HTR-8/SVneo (cell line): ENCODE data around the gene CERS3.

Experiments
- DNase-seq: peaks from one replicate; pipeline ENCODE4 v3.0.0; 2011; ENCODE audit warnings: low spot score, mixed read lengths; ENCODE audit not compliant: insufficient read length
- FAIRE-seq: peaks from 2 replicates; lab custom pipeline; 2011; peaks lifted over from hg19 to GRCh38; lab: Jason Lieb, UNC

The CERS3 gene

DNA sequence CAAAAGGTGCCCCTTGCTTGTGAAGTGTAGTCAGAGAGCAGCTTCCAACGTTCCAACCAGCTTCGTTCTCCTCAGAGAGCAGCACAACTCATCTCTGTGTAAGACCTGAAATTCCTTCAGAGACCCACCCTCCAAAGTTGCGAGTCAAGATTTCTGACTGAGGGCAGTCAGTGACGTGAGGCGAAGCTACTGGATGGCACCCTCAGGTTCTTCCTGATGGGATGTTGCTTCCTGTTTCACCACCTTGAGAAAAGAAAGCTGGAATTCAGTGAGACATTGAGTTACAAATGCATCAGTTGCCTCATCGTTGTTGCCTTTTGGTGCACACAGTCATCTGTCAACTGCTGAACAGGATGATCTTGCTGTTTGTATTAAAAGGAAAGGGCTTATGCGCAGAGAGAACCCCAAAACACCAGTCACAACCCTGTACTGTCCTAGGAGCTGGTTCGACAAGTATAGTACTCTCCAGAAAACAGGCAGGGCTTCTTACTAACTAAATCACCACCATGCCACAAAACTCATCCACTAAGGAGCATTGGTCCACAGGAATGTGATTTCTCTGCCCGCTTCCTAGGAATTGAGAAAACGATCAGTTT, at the start of gene CERS3:
TSS of gene CERS3 (minus strand) at position 118 of the 596 bp plus-strand sequence. CDS start 27,101 bp downstream, outside the sequence.
- DNase-seq: no peak
- no peak for FAIRE-seq

DNA sequence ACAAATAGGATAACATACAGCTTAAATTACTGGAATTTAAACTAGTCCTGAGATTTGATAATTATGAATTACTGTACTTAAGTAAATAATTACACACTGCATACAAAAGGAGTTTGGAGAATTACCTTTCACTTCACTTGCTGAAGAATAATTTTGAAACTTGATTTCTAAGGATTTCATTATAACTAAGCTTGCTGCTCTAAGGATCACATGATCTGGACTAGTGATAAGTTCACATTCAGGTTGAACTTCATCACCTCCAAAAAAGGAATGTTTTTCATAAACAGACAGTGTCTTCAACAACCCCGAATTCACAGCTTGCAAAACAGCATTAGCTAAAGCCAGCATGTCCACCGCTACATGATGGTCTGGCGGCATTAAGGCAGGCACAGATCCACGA, 44.8 kb upstream of the CERS3 start:
- DNase-seq (no peak), FAIRE-seq (no peak)

DNA sequence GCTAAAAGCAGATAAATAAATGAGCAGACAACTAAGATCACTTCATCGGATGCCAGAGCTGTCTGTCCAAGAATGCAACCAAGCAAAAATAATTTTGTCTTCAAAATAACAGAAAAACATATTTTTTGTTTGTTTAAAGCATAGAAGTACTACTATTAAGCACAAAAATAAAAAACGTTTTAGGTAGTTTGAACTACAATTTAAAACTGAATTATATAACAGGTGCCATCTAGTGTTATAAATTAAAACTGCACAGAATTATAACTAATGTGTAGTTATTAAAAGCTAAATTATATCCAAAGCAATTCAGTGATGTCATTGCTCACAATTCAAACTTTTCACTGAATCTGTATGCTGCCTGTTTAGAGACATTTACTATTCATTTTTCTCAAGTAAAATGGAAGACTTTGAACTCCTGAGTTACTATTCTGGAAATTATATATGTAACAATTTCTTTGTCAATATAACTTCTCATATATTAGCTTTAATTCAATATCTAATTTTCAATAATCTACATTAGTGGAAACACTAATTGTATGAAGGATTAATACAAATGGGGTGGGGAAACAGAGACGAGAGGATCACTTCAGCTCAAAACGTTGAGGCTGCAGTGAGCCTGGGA, 43.7 kb upstream of the CERS3 start:
- DNase-seq (no peak), FAIRE-seq (no peak)

DNA sequence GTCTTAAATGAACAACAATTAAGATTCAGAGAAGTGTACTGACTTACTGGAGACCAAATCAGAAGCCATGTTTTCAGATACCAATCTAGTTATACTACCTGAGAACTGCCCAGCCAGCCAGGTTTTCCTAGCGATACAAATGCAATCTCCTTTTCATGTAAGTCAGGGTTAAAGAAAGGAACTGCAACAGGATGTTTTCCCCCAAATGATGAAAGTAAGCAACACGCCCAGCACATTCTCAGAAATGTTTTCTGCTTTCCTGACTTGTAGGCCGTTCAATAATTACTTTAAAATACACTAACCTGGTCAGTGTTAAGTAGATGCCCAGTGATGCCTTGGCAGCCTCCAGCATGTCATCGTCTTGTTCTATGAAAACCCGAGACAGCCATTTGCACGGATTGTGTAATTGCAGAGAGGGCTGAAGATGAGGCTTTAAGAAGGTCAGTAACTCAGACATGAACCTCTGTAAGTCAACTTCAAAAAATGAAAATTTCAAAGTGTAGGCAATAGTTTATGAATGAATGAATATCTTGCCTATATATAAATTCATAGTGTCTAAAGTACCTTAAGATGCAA, 42.9 kb upstream of the CERS3 start:
- FAIRE-seq (no peak), DNase-seq (no peak)

DNA sequence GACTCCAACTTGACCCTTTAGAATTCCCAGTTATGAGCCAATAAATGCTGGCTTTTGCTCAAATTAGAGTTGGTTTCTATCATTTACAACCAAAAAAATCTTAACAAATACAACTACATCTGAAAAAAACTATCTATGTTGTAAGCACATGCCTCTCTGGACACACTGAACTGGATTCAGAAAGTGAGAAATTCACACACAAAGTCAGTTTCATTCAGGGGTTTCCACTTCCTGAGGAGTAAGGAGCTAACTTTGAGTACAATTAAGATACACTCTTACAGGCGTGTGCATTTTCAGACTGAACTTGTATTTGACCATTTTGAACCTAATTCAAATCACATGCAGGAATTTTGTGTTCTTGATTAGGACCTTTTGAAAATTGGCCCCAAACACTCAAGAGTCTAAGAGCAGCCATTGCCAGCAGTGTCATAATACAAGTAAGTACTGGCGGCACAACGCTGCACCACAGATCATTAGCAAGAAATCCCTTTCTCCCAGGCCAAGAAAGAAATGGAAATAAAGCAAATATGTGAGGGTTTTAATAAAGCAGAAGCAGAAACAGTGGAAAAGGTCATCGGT, 42.1 kb upstream of the CERS3 start:
- FAIRE-seq (no peak), DNase-seq (no peak)

DNA sequence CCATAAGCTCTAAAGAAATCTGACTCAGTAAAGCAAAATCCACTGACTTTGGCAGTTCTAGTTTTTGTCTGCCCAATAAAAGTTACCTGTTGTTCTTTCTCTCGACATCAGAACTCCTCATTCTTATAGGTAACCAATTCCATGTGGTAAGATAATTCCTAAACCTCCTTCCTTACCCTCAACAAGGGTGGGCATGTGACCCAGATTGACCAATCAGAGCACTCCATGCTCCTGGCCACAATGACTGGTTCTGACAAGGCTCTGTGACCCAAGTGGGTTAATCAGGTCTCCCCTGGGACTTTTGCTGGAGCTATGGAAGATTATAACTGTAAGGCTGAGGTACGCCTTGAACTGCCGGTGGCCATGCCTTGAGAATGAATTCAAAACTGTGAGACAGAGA, 41.5 kb upstream of the CERS3 start:
- FAIRE-seq: no peak
- DNase-seq: no peak

DNA sequence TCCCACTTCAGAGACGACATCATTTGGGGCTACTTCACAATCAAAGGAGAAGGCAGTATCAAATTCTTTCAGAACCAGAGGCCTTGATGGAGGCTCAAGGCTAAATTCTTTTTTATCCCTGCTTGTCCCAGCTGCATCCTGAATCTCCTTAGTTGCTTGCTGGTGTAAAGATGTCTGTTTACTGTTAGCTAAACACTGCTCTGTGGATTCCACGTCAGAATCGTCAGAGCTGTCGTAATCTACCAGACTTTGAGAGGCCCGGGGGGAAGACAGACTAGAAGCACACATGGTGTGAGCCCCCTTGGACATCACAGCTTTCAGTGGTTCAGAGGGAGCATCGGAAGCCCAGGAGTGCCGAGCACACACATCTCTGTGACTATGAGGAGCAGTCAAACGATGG, 40.6 kb upstream of the CERS3 start:
- DNase-seq (no peak), FAIRE-seq (no peak)

DNA sequence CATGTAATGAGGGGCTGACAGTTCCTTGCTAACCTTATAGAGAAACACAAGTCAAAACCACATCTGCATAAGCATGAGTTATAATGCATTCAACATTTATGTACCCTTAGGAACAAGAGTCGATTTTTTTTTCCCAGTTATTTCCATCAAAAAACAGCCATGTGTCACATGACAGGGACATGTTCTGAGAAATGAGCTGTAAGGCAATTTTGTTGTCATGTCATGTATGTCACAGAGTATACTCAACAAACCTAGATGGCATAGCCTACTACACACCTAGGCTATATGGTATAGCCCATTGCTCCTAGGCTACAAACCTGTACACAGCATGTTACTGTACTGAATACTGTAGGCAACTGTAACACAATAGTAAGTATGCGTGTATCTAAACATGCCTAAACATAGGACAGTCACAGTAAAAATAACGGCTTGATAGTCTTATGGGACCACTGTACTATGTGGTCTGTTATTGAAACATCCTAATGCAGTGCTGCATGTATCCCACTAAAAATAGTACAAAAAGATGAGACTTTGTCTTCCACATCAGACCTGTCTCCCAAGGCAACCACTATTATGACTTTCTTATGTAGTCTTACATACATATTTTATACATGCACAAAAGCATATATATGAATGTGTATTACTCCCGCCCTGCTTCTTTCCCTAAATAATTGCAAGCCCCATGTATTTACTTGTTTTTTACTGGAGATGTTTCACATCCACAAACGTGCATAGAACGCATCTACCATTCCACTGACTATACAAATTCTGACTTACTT, 38.3 kb upstream of the CERS3 start:
- DNase-seq: no peak

DNA sequence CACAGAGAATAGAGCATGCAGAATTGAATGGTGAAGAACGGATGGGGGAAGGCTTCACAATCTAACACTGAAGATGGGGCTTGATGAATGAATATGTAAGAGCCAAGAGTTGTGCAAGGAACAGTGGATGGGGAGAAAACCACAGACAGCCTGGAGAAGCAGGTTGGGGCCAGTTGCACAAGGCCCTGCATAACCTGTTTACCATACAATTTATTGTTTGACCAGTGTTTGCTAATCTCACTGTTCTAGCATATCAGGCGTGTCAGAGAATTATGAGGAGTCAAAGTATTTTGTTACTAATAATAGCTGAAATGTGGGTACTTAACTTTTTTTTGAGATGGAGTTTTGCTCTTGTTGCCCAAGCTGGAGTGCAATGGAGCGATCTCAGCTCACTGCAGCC, 36.8 kb upstream of the CERS3 start:
- FAIRE-seq: no peak

More for the DNA sequence above, 38.3 kb upstream of the CERS3 start:
- FAIRE-seq: no peak

DNA sequence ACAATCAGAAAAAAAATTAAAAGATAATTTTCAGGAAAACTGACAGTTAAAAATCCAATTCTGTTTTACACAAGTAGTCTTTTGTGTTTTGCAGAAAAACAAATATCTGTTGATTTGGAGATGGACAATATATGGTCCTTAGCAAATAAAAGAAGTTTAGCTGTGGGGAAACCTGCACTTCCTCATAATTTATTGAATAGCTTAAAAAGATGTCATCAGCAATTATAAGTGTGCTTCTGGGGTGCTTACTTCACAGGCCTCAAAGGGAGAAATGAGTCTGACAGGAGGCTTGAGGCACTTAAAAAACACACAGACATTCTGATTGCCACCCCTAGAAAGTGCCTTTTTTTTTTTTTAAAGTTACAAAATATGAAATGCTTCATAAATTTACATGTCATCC, 31.6 kb upstream of the CERS3 start:
- DNase-seq (no peak), FAIRE-seq (no peak)

More for the DNA sequence above, 36.8 kb upstream of the CERS3 start:
- DNase-seq: no peak

DNA sequence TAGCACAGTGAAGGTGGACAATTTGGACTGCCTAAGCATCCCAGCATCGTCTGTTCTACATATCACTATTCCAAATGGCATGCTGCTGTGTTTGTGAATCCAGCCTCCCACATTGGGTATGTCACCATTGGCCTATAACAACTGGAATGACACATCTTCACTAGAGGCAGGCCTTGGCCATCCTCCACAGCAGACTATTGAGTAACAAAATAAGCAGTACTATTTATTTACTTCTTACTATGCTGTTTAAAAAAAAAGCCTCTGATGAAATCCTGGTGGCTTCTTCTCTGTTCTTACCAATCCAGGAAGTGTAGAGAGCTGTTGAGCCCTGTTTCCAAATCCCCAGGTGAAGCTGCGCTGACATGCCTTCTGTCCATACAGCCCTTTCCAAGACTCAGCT, 30.6 kb upstream of the CERS3 start:
- no peak for DNase-seq
- FAIRE-seq: no peak

DNA sequence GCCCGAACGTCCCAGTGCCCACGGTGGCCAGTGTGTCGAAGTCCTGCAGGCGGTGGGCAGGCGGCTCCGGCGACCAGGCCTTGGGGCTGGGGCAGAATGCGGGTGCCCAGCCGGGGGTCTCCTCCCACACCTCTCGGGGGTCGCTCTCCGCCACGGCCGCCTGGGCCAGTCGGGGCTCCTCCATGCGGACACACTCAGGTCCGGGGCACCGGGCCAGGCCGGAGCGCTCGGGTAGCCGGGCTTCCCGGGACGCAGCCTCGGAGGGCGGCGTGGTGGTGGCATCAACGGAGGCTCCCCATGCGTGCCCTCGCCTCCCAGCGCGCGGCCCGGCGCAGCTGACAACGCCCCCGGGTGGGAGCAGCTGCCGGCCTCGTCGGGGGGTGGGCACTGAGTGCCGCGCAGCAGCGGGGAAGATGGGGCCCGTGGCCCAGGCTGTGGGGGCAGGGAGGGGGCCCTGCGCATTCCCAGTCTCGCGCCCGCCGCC, 30.1 kb upstream of the CERS3 start:
- FAIRE-seq (no peak), DNase-seq (no peak)

DNA sequence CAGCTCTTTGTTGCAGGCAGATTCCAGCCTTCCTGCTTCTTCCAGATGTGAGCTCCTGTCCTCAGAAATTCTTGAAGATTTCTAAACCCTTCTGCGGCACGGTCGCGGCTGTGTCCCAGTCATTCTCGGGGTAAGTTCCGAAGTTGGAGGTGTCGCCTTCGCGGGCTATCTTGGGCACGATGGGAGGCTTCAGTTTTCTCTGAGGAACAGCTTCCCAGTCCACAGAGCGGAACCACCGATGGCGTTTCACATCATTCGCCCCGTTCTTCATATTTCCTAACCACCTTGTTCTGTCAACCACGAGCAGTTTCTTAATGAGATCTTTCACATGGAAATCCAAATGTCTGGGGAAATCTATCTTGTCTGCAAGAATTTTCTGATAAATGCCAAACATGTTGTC, 24.7 kb upstream of the CERS3 start:
- FAIRE-seq: no peak
- DNase-seq: no peak

DNA sequence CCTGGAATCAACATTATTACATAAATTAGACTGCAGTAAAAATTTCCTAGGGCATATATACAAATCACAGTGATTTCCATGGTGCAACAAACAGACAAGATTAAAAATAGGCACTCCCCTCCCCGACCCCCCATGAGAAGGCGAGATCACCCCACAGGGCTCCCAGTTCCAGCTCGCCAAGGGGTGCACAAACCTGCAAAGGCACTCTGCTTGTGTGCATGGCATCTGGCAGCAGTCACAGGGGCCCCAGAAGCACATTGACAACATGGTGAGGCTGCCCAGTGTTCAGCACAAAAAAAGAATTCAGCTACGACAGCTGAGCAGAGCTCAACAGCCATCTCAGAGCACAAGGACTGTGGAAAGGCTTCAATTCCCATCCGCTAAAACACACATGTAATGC, 19.2 kb upstream of the CERS3 start:
- FAIRE-seq (no peak), DNase-seq (no peak)

DNA sequence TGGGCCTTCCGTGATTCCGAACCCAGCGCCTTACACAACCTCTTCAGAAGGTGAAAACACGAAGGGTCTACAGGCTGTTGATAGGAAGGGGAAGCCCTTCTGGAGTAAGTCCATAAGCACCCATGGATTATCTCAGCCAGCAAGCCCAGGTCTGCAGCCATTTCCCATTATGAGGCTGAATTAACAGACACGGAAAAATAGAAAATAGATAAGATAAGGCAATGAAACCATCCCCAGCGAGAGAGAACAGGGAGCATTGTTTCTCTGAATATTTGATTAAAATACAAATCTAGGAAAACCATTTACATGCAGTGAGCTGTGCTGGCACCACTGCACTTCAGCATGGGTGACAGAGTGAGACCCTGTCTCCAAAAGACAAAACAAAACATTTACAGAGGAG, 16.2 kb upstream of the CERS3 start:
- FAIRE-seq (no peak), DNase-seq (no peak)

DNA sequence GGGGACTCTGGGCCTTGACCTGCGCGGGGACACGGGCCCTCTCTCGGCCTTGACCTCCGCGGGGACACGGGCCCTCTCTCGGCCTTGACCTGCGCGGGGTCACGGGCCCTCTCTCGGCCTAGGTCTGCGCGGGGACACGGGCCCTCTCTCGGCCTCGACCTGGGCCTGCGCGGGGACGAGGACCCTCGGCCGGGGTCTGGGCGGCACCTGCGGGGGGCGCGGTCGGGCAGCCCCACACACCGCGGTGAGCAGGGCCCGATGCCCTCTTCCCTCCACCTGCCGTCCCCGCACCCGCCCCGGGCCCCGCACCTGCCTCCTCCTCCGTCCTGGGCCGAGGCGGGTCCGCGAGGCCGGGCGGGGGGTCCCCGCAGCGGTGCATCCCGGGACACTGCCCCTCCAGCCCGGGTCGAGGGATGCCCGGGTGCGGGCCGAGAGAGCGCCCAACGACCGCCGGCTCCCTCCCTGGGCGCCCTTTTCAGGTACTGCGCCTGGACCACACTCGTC, 15.6 kb upstream of the CERS3 start:
- no peak for FAIRE-seq
- no peak for DNase-seq

DNA sequence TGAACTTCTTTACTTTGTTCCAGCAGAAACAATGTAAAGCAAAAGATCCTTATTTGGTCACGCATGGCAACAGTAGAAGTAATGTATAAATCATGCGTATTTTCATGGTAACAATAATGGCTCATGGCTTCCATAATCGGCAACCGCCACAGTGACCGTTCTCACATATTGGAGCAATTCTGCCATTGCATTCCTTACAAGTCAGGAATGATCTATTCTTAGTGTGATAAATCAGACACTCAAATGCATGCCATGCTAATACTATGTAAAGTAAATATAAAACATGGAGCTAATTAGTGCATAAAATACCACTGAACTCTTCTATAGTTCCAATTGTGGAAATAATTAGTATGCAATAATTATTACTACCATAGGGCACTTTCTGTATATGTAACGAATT, 13.5 kb upstream of the CERS3 start:
- FAIRE-seq (no peak), DNase-seq (no peak)

DNA sequence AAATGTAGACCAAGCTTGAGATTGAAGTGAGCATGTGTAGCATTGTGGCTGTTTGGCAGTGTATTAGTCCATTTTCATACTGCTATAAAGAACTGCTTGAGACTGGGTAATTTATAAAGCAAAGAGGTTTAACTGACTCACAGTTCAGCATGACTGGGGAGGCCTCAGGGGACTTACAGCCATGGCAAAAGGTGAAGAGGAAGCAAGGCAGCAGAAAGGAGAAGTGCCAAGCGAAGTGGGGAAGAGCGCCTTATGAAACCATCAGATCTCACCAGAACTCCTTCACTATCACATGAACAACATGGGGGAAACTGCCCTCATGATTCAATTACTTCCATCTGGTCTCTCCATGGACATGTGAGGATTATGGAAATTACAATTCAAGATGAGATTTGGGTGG, 8.6 kb upstream of the CERS3 start:
- no peak for DNase-seq
- FAIRE-seq: no peak

DNA sequence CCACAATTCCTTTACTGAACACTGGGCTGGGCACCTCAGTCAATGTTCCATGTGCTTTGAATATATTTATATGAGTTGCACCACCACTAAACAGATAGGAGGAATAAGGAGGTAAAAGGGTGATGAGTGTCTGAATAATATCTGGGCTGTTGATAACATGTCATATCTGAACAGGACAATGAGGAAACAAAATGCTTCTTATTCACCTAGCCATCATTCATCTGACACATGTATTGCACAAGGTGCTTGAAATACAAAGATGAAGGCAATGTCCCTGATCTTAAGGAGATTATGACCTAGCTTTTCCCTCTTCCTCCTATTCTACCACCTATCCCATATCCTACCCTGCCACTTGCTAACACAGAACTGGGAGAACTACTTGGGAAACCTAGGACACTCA, 8.0 kb upstream of the CERS3 start:
- no peak for FAIRE-seq
- DNase-seq: no peak

DNA sequence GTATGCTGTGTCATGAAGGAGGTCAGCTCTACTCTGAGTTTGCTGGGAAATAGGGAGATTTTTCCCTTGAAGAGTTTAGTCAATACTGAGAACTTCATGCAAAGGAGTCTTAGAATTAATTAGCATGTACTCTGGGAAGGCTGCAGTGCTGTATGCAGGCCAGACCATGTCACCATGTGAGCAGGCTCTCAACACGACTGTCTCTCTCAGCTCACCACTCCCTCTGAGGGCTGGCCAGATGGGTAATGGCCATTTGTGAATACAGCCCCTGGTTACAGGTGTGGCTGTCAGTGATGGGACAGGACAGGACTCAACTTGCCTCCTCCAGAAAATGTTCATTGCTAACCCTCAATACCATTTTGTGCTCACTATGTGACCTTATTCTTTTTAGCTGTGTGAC, 5.1 kb upstream of the CERS3 start:
- FAIRE-seq (no peak), DNase-seq (no peak)
